ENCODE data around the gene NT5C.

Gene NT5C

DNA sequence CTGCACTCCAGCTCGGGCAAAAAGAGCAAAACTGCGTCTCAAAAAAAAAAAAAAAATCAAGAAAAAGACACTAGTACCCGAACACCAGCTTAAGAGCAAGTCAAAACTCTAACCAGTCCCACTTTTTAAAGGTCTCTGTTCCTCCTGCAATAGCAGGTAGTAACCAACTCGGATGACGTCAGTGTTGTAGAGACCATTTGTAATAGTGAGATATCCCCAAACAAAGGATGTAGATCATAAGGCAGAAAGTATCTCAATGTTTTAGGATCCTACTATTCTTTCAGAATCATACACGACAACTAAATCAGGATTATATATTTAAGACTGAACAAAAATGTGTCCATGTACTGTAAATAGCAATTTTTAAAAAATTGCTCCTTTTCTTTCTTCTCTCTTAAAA, 20.4 kb upstream of the NT5C start:
- TF ChIP-seq, protein P1, sequence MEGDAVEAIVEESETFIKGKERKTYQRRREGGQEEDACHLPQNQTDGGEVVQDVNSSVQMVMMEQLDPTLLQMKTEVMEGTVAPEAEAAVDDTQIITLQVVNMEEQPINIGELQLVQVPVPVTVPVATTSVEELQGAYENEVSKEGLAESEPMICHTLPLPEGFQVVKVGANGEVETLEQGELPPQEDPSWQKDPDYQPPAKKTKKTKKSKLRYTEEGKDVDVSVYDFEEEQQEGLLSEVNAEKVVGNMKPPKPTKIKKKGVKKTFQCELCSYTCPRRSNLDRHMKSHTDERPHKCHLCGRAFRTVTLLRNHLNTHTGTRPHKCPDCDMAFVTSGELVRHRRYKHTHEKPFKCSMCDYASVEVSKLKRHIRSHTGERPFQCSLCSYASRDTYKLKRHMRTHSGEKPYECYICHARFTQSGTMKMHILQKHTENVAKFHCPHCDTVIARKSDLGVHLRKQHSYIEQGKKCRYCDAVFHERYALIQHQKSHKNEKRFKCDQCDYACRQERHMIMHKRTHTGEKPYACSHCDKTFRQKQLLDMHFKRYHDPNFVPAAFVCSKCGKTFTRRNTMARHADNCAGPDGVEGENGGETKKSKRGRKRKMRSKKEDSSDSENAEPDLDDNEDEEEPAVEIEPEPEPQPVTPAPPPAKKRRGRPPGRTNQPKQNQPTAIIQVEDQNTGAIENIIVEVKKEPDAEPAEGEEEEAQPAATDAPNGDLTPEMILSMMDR (IDR thresholded peaks at IDR 0.05): no peak

DNA sequence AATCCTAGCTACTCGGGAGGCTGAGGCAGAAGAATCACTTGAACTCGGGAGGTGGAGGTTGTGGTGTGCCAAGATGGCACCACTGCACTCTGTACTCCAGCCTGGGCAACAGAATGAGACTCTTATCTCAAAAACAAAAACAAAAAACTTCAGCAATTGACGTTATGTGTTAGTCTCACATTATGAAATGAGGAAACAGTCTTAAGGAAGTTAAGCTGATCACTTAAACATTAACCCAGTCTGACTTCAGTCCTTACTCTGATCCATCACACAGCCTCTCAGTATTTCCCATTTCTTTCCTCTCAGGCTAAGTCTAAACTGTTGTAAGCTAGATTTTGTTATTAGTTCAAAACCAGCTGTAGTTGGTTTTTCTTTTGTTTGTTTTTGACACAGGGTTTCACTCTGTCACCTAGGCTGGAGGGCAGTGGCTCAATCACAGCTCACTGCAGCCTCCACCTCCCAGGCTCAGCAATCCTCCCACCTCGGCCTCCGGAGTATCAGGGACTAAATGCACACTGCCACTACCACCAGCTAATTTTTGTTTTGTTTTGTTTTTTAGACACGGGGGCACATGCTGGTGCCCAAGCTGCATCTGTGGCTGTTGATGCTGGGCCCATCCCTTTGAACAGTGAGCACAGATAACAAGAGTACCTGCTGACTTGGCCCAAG, 16.5 kb upstream of the NT5C start:
- TF ChIP-seq, protein P1 (IDR thresholded peaks at IDR 0.05): no peak

DNA sequence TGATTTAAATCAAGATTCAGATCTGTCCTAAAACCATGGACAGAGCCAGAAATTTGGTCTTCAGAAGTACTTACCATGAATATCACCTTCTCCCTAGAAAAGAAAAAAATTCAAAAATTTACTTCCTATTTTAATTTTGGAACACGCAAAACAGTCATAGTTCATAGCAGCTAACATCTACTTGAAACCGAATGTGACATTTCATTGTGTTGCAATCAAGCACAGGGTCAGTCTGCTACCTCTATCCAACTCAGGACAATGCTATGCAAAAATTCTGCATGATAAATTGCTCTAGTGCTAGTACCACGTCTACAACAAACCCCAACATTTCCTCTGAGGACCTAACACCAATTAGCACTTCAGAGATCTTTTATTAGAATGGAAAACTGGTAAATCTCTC, 15.1 kb upstream of the NT5C start:
- TF ChIP-seq, protein P1 (IDR thresholded peaks at IDR 0.05): no peak

DNA sequence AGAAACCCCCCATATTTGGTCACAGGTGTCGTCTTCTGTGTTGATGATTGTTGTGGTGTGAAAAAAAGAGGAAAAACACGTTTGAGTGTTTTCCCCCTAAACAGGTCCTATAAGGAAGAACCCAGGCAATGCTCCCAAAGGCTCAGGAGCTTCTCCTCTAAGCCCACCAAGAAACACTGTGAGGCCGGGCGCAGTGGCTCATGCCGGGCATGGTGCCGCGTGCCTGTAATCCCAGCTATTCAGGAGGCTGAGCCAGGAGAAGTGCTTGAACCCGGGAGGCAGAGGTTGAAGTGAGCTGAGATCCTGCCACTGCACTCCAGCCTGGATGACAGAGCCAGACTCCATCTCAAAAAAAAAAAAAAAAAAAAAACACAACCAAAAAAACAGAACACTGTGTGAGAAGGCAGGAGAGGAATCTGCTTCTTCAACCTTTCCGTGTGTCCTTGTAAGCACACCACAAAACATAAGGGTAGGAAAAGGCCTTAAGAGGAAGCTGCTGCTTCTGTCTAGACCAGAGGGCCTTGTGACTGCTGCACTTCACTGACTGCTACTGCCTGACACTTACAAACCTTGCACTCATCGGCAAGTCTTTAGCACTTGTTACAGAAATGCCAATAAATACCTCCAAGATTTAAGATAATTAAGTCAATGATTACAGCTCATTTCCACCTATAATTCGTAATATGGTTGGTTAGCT, 13.4 kb upstream of the NT5C start:
- TF ChIP-seq, protein P1 (IDR thresholded peaks at IDR 0.05): no peak

DNA sequence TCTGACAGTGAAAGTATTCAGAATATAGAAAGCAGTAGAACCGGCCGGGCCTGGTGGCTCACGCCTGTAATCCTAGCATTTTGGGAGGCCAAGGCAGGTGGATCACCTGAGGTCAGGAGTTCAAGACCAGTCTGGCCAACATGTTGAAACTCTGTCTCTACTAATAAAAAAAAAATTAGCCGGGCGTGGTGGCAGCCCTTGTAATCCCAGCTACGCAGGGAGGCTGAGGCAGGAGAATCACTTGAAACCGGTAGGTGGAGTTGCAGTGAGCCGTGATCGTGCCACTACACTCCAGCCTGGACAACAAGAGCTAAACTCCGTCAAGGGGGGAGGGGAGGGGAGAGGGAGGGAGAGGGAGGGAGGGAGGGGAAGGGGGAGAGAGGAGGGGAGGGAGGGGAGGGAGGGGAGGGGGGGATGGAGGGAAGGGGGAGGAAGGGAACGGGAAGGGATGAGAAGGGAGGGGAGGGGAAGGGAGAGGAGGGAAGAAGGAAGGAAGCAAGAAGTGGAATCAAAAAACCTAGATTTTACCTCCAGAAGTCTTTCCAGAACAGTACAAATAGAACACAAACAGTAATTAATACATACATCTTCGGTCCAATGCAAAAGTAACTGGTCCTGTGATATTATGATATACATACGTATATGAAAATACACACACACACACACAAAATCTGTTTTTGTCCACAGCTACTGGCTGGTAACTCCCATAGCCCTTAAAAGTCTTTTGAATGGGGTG, 10.9 kb upstream of the NT5C start:
- TF ChIP-seq, protein P1 (IDR thresholded peaks at IDR 0.05): no peak

DNA sequence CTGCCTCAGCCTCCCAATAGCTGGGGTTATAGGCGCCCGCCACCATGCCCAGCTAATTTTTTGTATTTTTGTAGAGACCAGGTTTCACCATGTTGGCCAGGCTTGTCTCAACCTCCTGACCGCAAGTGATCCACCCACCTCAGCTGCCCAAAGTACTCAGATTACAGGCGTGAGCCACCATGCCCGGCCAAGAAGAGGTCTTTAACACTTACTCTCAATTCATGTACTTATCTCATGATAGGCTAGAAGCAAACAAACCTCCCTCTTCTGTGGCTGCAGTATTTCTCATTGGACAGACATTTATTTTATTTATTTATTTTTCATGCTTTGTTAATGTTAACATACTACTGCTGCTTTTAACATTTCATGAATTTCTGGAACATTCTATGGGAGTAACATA, 7.0 kb upstream of the NT5C start:
- TF ChIP-seq, protein P1 (IDR thresholded peaks at IDR 0.05): no peak

DNA sequence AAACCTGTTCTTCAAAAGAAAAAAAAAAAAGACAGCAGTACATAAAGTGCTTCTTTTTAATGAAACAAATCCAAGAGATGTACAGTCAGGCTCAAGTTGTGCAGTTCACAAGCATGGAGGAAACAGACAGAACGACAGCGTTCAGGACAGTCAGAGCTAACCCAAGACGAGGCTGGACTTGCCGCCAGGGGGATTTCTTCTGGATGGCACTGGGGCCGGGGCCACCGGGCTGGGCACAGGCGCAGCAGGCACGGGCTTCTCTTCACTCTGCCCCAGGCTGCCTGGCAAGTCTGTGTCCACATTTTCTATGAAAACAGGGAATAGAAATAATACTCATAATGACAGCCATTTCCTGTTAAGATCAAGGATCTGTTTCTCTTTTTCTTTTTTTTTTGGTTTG, 4.4 kb upstream of the NT5C start:
- TF ChIP-seq, protein P1 (IDR thresholded peaks at IDR 0.05): no peak
